SK-N-SH (cell line): ENCODE measurements around the gene FXYD7. TPM values are rescaled to one million over a fixed set of nuclear protein-coding genes. Genes with fewer than 3 reads are reported as not detected.

Experiments
- CTCF ChIA-PET: fragments of 300-600, 350-600 bp; formaldehyde crosslinking; extraction: SDS; loops from one replicate; lab custom pipeline; 2021; lab: Yijun Ruan, JAX
- POLR2A ChIA-PET: fragments of 350-600 bp; sonication (Branson Sonifier 250); formaldehyde crosslinking; extraction: SDS; loops from one replicate; lab custom pipeline; 2020; ENCODE audit warnings: antibody characterized with exemption, inconsistent platforms; lab: Yijun Ruan, JAX
- DNase-seq: peaks from one replicate; pipeline ENCODE4 v3.0.0; 2012
- H2AFZ ChIP-seq: fragments of 200-600 bp; sonication (generic); 2 replicates; pipeline ENCODE4 v1.8.1; 2016; ENCODE audit warnings: antibody characterized with exemption, mild to moderate bottlenecking, low read depth
- H3F3A ChIP-seq: fragments of 200-600 bp; sonication (generic); replicated peaks from 2 replicates; pipeline ENCODE3; 2016; ENCODE audit warnings: antibody characterized with exemption, mild to moderate bottlenecking; ENCODE audit not compliant: insufficient read depth
- H3K27ac ChIP-seq, 2 experiments: fragments of 200-500 bp in 1 of 2; fragments of 200-600 bp in 1 of 2; sonication (Bioruptor generic) in 1 of 2; sonication (generic), shearing (Covaris generic) in 1 of 2; 2 replicates each; pipeline versions ENCODE4 v1.5.1 to v1.6.1; 2014 to 2016; ENCODE audit warnings: low read depth in 2 of 2, inconsistent platforms in 1 of 2, low read length in 1 of 2, mild to moderate bottlenecking in 1 of 2, mixed read lengths in 1 of 2
- H3K27me3 ChIP-seq: fragments of 200-600 bp; sonication (generic), shearing (Covaris generic); 2 replicates; pipeline ENCODE4 v1.6.1; 2016; ENCODE audit warnings: mixed run types; ENCODE audit not compliant: insufficient read depth
- H3K36me3 ChIP-seq, 2 experiments: fragments of 200-500 bp in 1 of 2; fragments of 200-600 bp in 1 of 2; sonication (Bioruptor generic) in 1 of 2; sonication (generic) in 1 of 2; replicated peaks in 1 of 2; 2 replicates each; pipeline versions ENCODE3 to v1.5.1; 2014 to 2016; ENCODE audit warnings: low read length in 1 of 2, mild to moderate bottlenecking in 1 of 2; ENCODE audit not compliant: insufficient read depth in 2 of 2, control insufficient read depth in 1 of 2
- H3K4me1 ChIP-seq, 2 experiments: fragments of 200-500 bp in 1 of 2; fragments of 200-600 bp in 1 of 2; sonication (Bioruptor generic) in 1 of 2; sonication (generic), shearing (Covaris generic) in 1 of 2; 2 replicates each; pipeline versions ENCODE4 v1.5.1 to v1.6.1; 2014 to 2016; ENCODE audit warnings: low read depth in 1 of 2, low read length in 1 of 2, mixed run types in 1 of 2; ENCODE audit not compliant: insufficient read depth in 2 of 2, control insufficient read depth in 1 of 2
- H3K4me2 ChIP-seq: fragments of 200-600 bp; sonication (generic), shearing (Covaris generic); 2 replicates; pipeline ENCODE4 v1.6.1; 2017; ENCODE audit warnings: mixed run types
- H3K4me3 ChIP-seq, 2 experiments: fragments of 200-500 bp in 1 of 2; fragments of 200-600 bp in 1 of 2; sonication (Bioruptor generic) in 1 of 2; sonication (generic), shearing (Covaris generic) in 1 of 2; 2 replicates each; pipeline versions ENCODE4 v1.5.1 to v1.8.1; 2014 to 2016; ENCODE audit warnings: low read depth in 2 of 2, inconsistent platforms in 1 of 2, low read length in 1 of 2, mild to moderate bottlenecking in 1 of 2, mixed read lengths in 1 of 2, moderate library complexity in 1 of 2
- H3K79me2 ChIP-seq: fragments of 200-600 bp; sonication (generic); 2 replicates; pipeline ENCODE4 v1.8.1; 2017; ENCODE audit warnings: mild to moderate bottlenecking; ENCODE audit not compliant: insufficient read depth
- H3K9ac ChIP-seq: fragments of 200-600 bp; sonication (generic); 2 replicates; pipeline ENCODE4 v1.6.1; 2017; ENCODE audit warnings: mixed run types
- H3K9me2 ChIP-seq: fragments of 200-600 bp; sonication (generic); 2 replicates; pipeline ENCODE4 v1.6.1; 2017; ENCODE audit warnings: mixed run types
- H3K9me3 ChIP-seq: fragments of 200-600 bp; sonication (generic); 2 replicates; pipeline ENCODE4 v1.6.1; 2017; ENCODE audit warnings: mixed run types, mild to moderate bottlenecking, moderate library complexity
- H4K20me1 ChIP-seq: fragments of 200-600 bp; sonication (generic); 2 replicates; pipeline ENCODE4 v1.6.1; 2017; ENCODE audit warnings: mild to moderate bottlenecking, mixed run types; ENCODE audit not compliant: insufficient read depth
- FOSL2 ChIP-seq: IDR thresholded peaks from 2 replicates; pipeline ENCODE4 v1.4.0; 2012; ENCODE audit warnings: low read depth, mild to moderate bottlenecking, moderate library complexity, borderline replicate concordance
- FOXM1 ChIP-seq: IDR thresholded peaks from 2 replicates; pipeline ENCODE4 v1.4.0; 2012; ENCODE audit warnings: low read depth, mild to moderate bottlenecking
- GATA2 ChIP-seq: sonication (generic); formaldehyde crosslinking; IDR thresholded peaks from 2 replicates; pipeline ENCODE4 v1.5.0; 2020; ENCODE audit warnings: mild to moderate bottlenecking, missing genetic modification reagents
- JUND ChIP-seq: IDR thresholded peaks from 2 replicates; pipeline ENCODE4 v1.4.0; 2012
- RCOR1 ChIP-seq: fragments of 150-350 bp; IDR thresholded peaks from 2 replicates; pipeline ENCODE4 v1.6.1; 2017; ENCODE audit warnings: antibody characterized with exemption, low read length
- SIN3A ChIP-seq: IDR thresholded peaks from 2 replicates; pipeline ENCODE4 v1.6.1; 2012; ENCODE audit warnings: low read depth, mild to moderate bottlenecking, low read length, moderate library complexity, borderline replicate concordance
- TEAD4 ChIP-seq: IDR thresholded peaks from 2 replicates; pipeline ENCODE4 v1.4.0; 2012; ENCODE audit warnings: mild to moderate bottlenecking, borderline replicate concordance; ENCODE audit not compliant: insufficient read depth
- WGBS: methylation state at CpG from one replicate; pipeline ENCODE4 v1.1.6; 2017; ENCODE audit warnings: low lambda C conversion rate; 5-methylcytosine and 5-hydroxymethylcytosine counted together
- polyA plus RNA-seq, 3 experiments: library from polyadenylated mRNA; depleted of rRNA; stranded (reverse); fragments of >200 nt; gene quantifications; 2 replicates each; pipeline ENCODE4 v1.2.3, GENCODE V29; 2012
- TF ChIP-seq, protein P1 (sequence below): IDR thresholded peaks from 2 replicates; pipeline ENCODE4 v1.6.1; 2012; ENCODE audit warnings: mild to moderate bottlenecking, low read depth, low read length, moderate library complexity
- TF ChIP-seq, protein P2 (sequence below): IDR thresholded peaks from 2 replicates; pipeline ENCODE4 v1.4.0; 2012; ENCODE audit warnings: low read depth, borderline replicate concordance

FXYD7 gene
- polyA plus RNA-seq, 1 of the 3 experiments (the other 2 are of a cell fraction), result 0.44 TPM

DNA sequence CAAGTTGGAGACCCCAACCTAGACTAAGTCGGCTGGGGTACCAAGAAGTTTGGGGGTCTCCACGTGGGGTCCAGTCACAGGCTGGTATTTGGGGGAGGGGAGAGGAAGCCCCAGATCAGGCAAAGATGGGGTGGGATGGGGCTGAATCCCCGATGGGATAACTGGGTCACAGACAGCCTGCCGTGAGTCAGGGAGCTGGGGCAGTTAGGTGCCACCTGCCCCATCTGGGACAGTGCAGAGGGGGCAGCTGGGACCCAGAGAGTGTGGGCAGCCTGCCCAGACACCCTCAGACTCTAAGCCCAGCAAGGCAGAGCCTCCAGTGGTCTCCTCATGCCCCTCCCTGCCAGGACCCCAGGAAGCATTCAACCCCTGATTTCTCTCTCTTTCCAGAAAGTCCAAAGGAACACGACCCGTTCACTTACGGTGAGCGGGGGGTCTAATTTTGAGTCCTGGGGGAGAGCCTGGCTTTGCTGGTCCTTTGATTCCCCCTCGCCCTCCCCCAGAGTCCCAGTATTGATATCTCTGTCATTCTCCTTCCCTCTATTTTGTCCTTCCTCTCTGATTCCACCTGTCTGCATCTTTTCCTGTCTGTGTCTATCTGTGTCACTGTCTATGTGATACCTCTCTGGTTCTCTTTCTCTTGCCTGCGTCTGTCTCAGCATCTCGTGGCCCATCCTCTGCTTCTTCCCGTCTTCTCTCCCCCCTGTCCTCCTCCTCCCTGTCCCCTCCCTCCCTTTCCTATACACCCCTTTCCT lies 2.7 kb upstream of the FXYD7 start:
- Histone ChIP-seq H3K79me2 (no peaks in the 10 kb centered on the region), H3K9me2 (no peaks in the 10 kb centered on the region), H4K20me1 (no peaks in the 10 kb centered on the region), H3K9ac (no peak overlapping the region), H3K36me3 (no peaks in the 10 kb centered on the region), H3K9me3 (no peaks in the 10 kb centered on the region), H3F3A (peaks cover 6% of the 10 kb centered on the region), H3K27ac (no peak overlapping the region), H3K4me3 (no peak overlapping the region; a peak in 1 of 4 replicates), H3K27me3 (peaks cover 41% of the 10 kb centered on the region; the same call in 1 of the 2 replicates), H3K4me1 (peaks cover 0 to 28% of the 10 kb centered on the region in 2 experiments; a peak in 2 of 4 replicates), H2AFZ (no peak overlapping the region), H3K4me2 (no peak overlapping the region)
- DNase-seq, result no peak
- 46% methylated on average over 11 of the region's 12 CpGs for WGBS
- POLR2A ChIA-PET, result no interaction called here
- CTCF ChIA-PET, result interaction anchor here (0.6 to 5.1 kb wide), 11 partner anchors 12 to 155 kb away, joined by 3 to 59 read pairs (median 9); partner anchors contain the start of genes FXYD5 and USF2
- TF ChIP-seq TEAD4, result no peak
- TF ChIP-seq, protein P1, sequence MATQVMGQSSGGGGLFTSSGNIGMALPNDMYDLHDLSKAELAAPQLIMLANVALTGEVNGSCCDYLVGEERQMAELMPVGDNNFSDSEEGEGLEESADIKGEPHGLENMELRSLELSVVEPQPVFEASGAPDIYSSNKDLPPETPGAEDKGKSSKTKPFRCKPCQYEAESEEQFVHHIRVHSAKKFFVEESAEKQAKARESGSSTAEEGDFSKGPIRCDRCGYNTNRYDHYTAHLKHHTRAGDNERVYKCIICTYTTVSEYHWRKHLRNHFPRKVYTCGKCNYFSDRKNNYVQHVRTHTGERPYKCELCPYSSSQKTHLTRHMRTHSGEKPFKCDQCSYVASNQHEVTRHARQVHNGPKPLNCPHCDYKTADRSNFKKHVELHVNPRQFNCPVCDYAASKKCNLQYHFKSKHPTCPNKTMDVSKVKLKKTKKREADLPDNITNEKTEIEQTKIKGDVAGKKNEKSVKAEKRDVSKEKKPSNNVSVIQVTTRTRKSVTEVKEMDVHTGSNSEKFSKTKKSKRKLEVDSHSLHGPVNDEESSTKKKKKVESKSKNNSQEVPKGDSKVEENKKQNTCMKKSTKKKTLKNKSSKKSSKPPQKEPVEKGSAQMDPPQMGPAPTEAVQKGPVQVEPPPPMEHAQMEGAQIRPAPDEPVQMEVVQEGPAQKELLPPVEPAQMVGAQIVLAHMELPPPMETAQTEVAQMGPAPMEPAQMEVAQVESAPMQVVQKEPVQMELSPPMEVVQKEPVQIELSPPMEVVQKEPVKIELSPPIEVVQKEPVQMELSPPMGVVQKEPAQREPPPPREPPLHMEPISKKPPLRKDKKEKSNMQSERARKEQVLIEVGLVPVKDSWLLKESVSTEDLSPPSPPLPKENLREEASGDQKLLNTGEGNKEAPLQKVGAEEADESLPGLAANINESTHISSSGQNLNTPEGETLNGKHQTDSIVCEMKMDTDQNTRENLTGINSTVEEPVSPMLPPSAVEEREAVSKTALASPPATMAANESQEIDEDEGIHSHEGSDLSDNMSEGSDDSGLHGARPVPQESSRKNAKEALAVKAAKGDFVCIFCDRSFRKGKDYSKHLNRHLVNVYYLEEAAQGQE, result no peak
- no peak for TF ChIP-seq FOSL2
- TF ChIP-seq, protein P2, sequence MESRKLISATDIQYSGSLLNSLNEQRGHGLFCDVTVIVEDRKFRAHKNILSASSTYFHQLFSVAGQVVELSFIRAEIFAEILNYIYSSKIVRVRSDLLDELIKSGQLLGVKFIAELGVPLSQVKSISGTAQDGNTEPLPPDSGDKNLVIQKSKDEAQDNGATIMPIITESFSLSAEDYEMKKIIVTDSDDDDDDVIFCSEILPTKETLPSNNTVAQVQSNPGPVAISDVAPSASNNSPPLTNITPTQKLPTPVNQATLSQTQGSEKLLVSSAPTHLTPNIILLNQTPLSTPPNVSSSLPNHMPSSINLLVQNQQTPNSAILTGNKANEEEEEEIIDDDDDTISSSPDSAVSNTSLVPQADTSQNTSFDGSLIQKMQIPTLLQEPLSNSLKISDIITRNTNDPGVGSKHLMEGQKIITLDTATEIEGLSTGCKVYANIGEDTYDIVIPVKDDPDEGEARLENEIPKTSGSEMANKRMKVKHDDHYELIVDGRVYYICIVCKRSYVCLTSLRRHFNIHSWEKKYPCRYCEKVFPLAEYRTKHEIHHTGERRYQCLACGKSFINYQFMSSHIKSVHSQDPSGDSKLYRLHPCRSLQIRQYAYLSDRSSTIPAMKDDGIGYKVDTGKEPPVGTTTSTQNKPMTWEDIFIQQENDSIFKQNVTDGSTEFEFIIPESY, result no peak
- no peak for TF ChIP-seq GATA2 (CRISPR knock-in tag)
- no peak for TF ChIP-seq SIN3A
- no peak for TF ChIP-seq JUND
- TF ChIP-seq RCOR1, result no peak
- TF ChIP-seq FOXM1, result no peak
